ENCODE data around the gene TINAG.

TINAG gene

GRCh38 chr6:54267798-54268197 lies 40.4 kb upstream of the TINAG start:
- no peak overlapping the region for H3K4me2 ChIP-seq (ENCODE audit: low read length)
- no peaks in the 10 kb centered on the region for H3K36me3 ChIP-seq (ENCODE audit: control insufficient read depth, low read length)
- no peaks in the 10 kb centered on the region for H3K9me3 ChIP-seq (ENCODE audit: control insufficient read depth, insufficient read depth, low read length)
- no peaks in the 10 kb centered on the region for H3K27me3 ChIP-seq (ENCODE audit: control insufficient read depth, low read length)
- H3K27ac ChIP-seq (ENCODE audit: low read depth, low read length): no peak overlapping the region
- H4K20me1 ChIP-seq (ENCODE audit: control insufficient read depth, insufficient read depth, low read depth, low read length): no peaks in the 10 kb centered on the region
- no peaks in the 10 kb centered on the region for H3F3A ChIP-seq (ENCODE audit: control insufficient read depth, insufficient read depth)
- no peaks in the 10 kb centered on the region for H3K4me1 ChIP-seq (ENCODE audit: control insufficient read depth, low read length)
- no peaks in the 10 kb centered on the region for H3K79me2 ChIP-seq (ENCODE audit: control insufficient read depth, low read length)
- H3K9me2 ChIP-seq (replicated peaks; ENCODE audit: control insufficient read depth, low read length): no peaks in the 10 kb centered on the region
- TF ChIP-seq EZH2phosphoT487 (IDR thresholded peaks at IDR 0.05; ENCODE audit: borderline replicate concordance, low read length) (no peak), CTCF (IDR thresholded peaks at IDR 0.05; ENCODE audit: low read depth, low read length, poor library complexity, severe bottlenecking) (peak; percentile 52)
- H3K4me3 ChIP-seq (ENCODE audit: low read length): no peak overlapping the region

GRCh38 chr6:54273214-54273820 lies 34.9 kb upstream of the TINAG start:
- Histone ChIP-seq H3K79me2 (ENCODE audit: control insufficient read depth, low read length) (no peaks in the 10 kb centered on the region), H3F3A (ENCODE audit: control insufficient read depth, insufficient read depth) (no peaks in the 10 kb centered on the region), H4K20me1 (ENCODE audit: control insufficient read depth, insufficient read depth, low read depth, low read length) (no peaks in the 10 kb centered on the region), H3K9me2 (replicated peaks; ENCODE audit: control insufficient read depth, low read length) (no peaks in the 10 kb centered on the region), H3K36me3 (ENCODE audit: control insufficient read depth, low read length) (no peaks in the 10 kb centered on the region), H3K4me1 (ENCODE audit: control insufficient read depth, low read length) (no peaks in the 10 kb centered on the region), H3K9me3 (ENCODE audit: control insufficient read depth, insufficient read depth, low read length) (no peaks in the 10 kb centered on the region), H3K4me2 (ENCODE audit: low read length) (no peak overlapping the region), H3K27me3 (ENCODE audit: control insufficient read depth, low read length) (no peaks in the 10 kb centered on the region), H3K4me3 (ENCODE audit: low read length) (no peak overlapping the region), H3K27ac (ENCODE audit: low read depth, low read length) (no peak overlapping the region)
- TF ChIP-seq CTCF (IDR thresholded peaks at IDR 0.05; ENCODE audit: low read depth, low read length, poor library complexity, severe bottlenecking) (no peak), EZH2phosphoT487 (IDR thresholded peaks at IDR 0.05; ENCODE audit: borderline replicate concordance, low read length) (no peak)

- H3K4me1 ChIP-seq (ENCODE audit: control insufficient read depth, low read length): no peaks in the 10 kb centered on the region
- no peak for TF ChIP-seq CTCF (IDR thresholded peaks at IDR 0.05; ENCODE audit: low read depth, low read length, poor library complexity, severe bottlenecking)
- no peak for TF ChIP-seq EZH2phosphoT487 (IDR thresholded peaks at IDR 0.05; ENCODE audit: borderline replicate concordance, low read length)
Observed at GRCh38 chr6:54274383-54274782, 33.9 kb upstream of the TINAG start.

More at GRCh38 chr6:54274383-54274782, 33.9 kb upstream of the TINAG start:
- Histone ChIP-seq H3K36me3 (ENCODE audit: control insufficient read depth, low read length) (no peaks in the 10 kb centered on the region), H3K9me2 (replicated peaks; ENCODE audit: control insufficient read depth, low read length) (no peaks in the 10 kb centered on the region), H4K20me1 (ENCODE audit: control insufficient read depth, insufficient read depth, low read depth, low read length) (no peaks in the 10 kb centered on the region), H3K9me3 (ENCODE audit: control insufficient read depth, insufficient read depth, low read length) (no peaks in the 10 kb centered on the region), H3K4me3 (ENCODE audit: low read length) (no peak overlapping the region), H3K27me3 (ENCODE audit: control insufficient read depth, low read length) (no peaks in the 10 kb centered on the region), H3K4me2 (ENCODE audit: low read length) (no peak overlapping the region), H3K27ac (ENCODE audit: low read depth, low read length) (no peak overlapping the region), H3K79me2 (ENCODE audit: control insufficient read depth, low read length) (no peaks in the 10 kb centered on the region), H3F3A (ENCODE audit: control insufficient read depth, insufficient read depth) (no peaks in the 10 kb centered on the region)

All from DOHH2 (cell line).